Esophagus muscularis mucosa (tissue), 4 donors: ENCODE measurements around the gene DES. TPM values are rescaled to one million over a fixed set of nuclear protein-coding genes. Genes with fewer than 3 reads are reported as not detected.

Source experiments
- DNase-seq: peaks from one replicate; pipeline ENCODE4 v3.0.0-alpha.2; 2017; ENCODE audit errors: extremely low spot score
- H3K27ac ChIP-seq, 4 donors: fragments of 200-600 bp; sonication (generic); replicated peaks in 1 of 4; 1 replicate in 3 of 4; 2 replicates in 1 of 4; pipeline ENCODE4 v1.5.1; 2016 to 2019; ENCODE audit warnings: mild to moderate bottlenecking in 1 of 4
- H3K27me3 ChIP-seq, 4 donors: fragments of 200-600 bp; sonication (generic); one replicate each; pipeline versions ENCODE4 v1.5.1 to v1.6.0; 2016 to 2019
- H3K36me3 ChIP-seq, 4 donors: fragments of 200-600 bp; sonication (generic); one replicate each; pipeline ENCODE4 v1.5.1; 2016 to 2019
- H3K4me1 ChIP-seq, 4 donors: fragments of 200-600 bp; sonication (generic); one replicate each; pipeline ENCODE4 v1.5.1; 2016 to 2019
- H3K4me3 ChIP-seq, 4 donors: fragments of 200-600 bp; sonication (generic); 1 replicate in 2 of 4; 2 replicates in 2 of 4; pipeline ENCODE4 v1.5.1; 2016 to 2019; ENCODE audit warnings: mild to moderate bottlenecking in 4 of 4, moderate library complexity in 1 of 4
- H3K9me3 ChIP-seq, 4 donors: fragments of 200-600 bp; sonication (generic); 1 replicate in 3 of 4; 2 replicates in 1 of 4; pipeline ENCODE4 v1.5.1; 2016 to 2019
- CTCF ChIP-seq, 3 experiments: fragments of 200-600 bp in 2 of 3; fragments of 450-650 bp in 1 of 3; sonication (generic) in 2 of 3; IDR thresholded peaks; one replicate each; pipeline ENCODE4 v1.5.1; 2017 to 2019; ENCODE audit warnings: antibody characterized with exemption in 3 of 3, mild to moderate bottlenecking in 2 of 3, moderate library complexity in 1 of 3
- EP300 ChIP-seq: sonication (generic); formaldehyde crosslinking; IDR thresholded peaks from one replicate; pipeline ENCODE4 v1.6.1; 2017; ENCODE audit warnings: antibody characterized with exemption
- POLR2A ChIP-seq: fragments of 450-650 bp; IDR thresholded peaks from one replicate; pipeline ENCODE4 v1.6.1; 2017; ENCODE audit warnings: antibody characterized with exemption, moderate library complexity, mild to moderate bottlenecking, low read depth
- POLR2AphosphoS5 ChIP-seq, 2 donors: sonication (generic); formaldehyde crosslinking; IDR thresholded peaks; one replicate each; pipeline ENCODE4 v1.6.1; 2017; ENCODE audit warnings: antibody characterized with exemption in 2 of 2
- WGBS: methylation state at CpG from one replicate; pipeline ENCODE4 v1.1.5; 2018; 5-methylcytosine and 5-hydroxymethylcytosine counted together
- intact Hi-C: fragments of 100-400 bp; cut with DNase I; formaldehyde crosslinking; loops from one replicate; pipeline ENCODE4 v1.15.1; 2023
- total RNA-seq, 4 donors: library from RNA; depleted of rRNA; stranded (reverse); fragments of >200 nt; gene quantifications; one replicate each; pipeline versions ENCODE4 v1.1.0 to v1.2.1, GENCODE V29; 2016

The DES gene
- total RNA-seq, 4 donors from 2014 or later = 19,781 to 23,770 (median 22,752) TPM

GRCh38 chr2:219443697-219444023 lies 25.5 kb downstream of the DES start:
- Histone ChIP-seq H3K27ac (peak overlapping the region; percentile 94 to 99 (median 96)), H3K9me3 (no peaks in the 10 kb centered on the region), H3K4me3 (peak overlapping the region; percentile 35 to 85 (median 72)), H3K27me3 (peaks cover 0 to 55% (median 0%) of the 10 kb centered on the region in 4 donors), H3K4me1 (peaks cover 38 to 100% (median 99%) of the 10 kb centered on the region in 4 donors), H3K36me3 (peaks cover 0 to 6% (median 0%) of the 10 kb centered on the region in 4 donors)
- 67% methylated on average over 2 of the region's 3 CpGs for WGBS
- intact Hi-C loops = no loop called here
- no peak for DNase-seq
- TF ChIP-seq EP300 = no peak
- no peak for TF ChIP-seq CTCF (IDR thresholded peaks at IDR 0.05)
- no peak for TF ChIP-seq POLR2AphosphoS5 (IDR thresholded peaks at IDR 0.05)
- no peak for TF ChIP-seq POLR2A

GRCh38 chr2:219444566-219445091 lies 26.5 kb downstream of the DES start:
- 61% methylated on average over 7 of the region's 23 CpGs for WGBS
- Histone ChIP-seq H3K9me3 (no peaks in the 10 kb centered on the region), H3K27ac (peak overlapping the region; percentile 94 to 99 (median 96)), H3K4me1 (peaks cover 38 to 100% (median 99%) of the 10 kb centered on the region in 4 donors), H3K36me3 (peaks cover 0 to 8% (median 1%) of the 10 kb centered on the region in 4 donors), H3K4me3 (peak overlapping the region; percentile 35 to 85 (median 72)), H3K27me3 (peaks cover 0 to 63% (median 0%) of the 10 kb centered on the region in 4 donors)
- no peak for DNase-seq
- intact Hi-C loops = loop anchor here (5.0 kb wide), 1 partner anchor 37 kb away; no protein-coding TSS in a partner anchor
- TF ChIP-seq POLR2AphosphoS5 (IDR thresholded peaks at IDR 0.05) (peak in 1 of 2 donors; percentile 55), EP300 (no peak)

- Histone ChIP-seq H3K27ac (peak overlapping the region; percentile 94 to 99 (median 96)), H3K27me3 (peaks cover 0 to 63% (median 0%) of the 10 kb centered on the region in 4 donors), H3K4me3 (peak overlapping the region; percentile 35 to 85 (median 72)), H3K9me3 (no peaks in the 10 kb centered on the region), H3K36me3 (peaks cover 0 to 8% (median 7%) of the 10 kb centered on the region in 4 donors), H3K4me1 (peaks cover 38 to 100% (median 99%) of the 10 kb centered on the region in 4 donors)
- intact Hi-C loops = loop anchor here (5.0 kb wide), 1 partner anchor 38 kb away; no protein-coding TSS in a partner anchor
- TF ChIP-seq POLR2AphosphoS5 (IDR thresholded peaks at IDR 0.05) (no peak), CTCF (IDR thresholded peaks at IDR 0.05) (no peak), POLR2A (no peak), EP300 (no peak)
- WGBS = 40% methylated on average over 5 of the region's 5 CpGs
- DNase-seq = no peak
These were observed 27.1 kb downstream of the DES start for GRCh38 chr2:219445220-219445640.

GRCh38 chr2:219446101-219446504 lies 27.9 kb downstream of the DES start:
- TF ChIP-seq EP300 (no peak), POLR2AphosphoS5 (IDR thresholded peaks at IDR 0.05) (peak; percentile 26 to 63)
- no peaks in the 10 kb centered on the region for H3K9me3 ChIP-seq
- intact Hi-C loops = loop anchor here (5.0 kb wide), 1 partner anchor 39 kb away; no protein-coding TSS in a partner anchor
- DNase-seq = no peak
- 34% methylated on average over 3 of the region's 6 CpGs for WGBS
- H3K27ac ChIP-seq = peak overlapping the region; percentile 94 to 99 (median 96)
- H3K4me1 ChIP-seq = peaks cover 33 to 100% (median 99%) of the 10 kb centered on the region in 4 donors
- peaks cover 0 to 61% (median 0%) of the 10 kb centered on the region in 4 donors for H3K27me3 ChIP-seq
- H3K4me3 ChIP-seq = peak overlapping the region in 2 of 4 donors; percentile 78 to 85
- peaks cover 0 to 9% (median 7%) of the 10 kb centered on the region in 4 donors for H3K36me3 ChIP-seq

- WGBS = 86% methylated on average over 1 of the region's 1 CpG
- no peak for DNase-seq
- TF ChIP-seq POLR2A = no peak
- TF ChIP-seq CTCF (IDR thresholded peaks at IDR 0.05) = no peak
- TF ChIP-seq EP300 = no peak
- TF ChIP-seq POLR2AphosphoS5 (IDR thresholded peaks at IDR 0.05) = no peak
- Histone ChIP-seq H3K27me3 (peaks cover 0 to 55% (median 0%) of the 10 kb centered on the region in 4 donors), H3K4me3 (peak overlapping the region in 1 of 4 donors; percentile 78), H3K4me1 (peaks cover 29 to 100% (median 99%) of the 10 kb centered on the region in 4 donors), H3K36me3 (peaks cover 0 to 9% (median 7%) of the 10 kb centered on the region in 4 donors), H3K9me3 (no peaks in the 10 kb centered on the region), H3K27ac (peak overlapping the region; percentile 94 to 99 (median 96))
- intact Hi-C loops = loop anchor here (5.0 kb wide), 1 partner anchor 39 kb away; no protein-coding TSS in a partner anchor
These were observed 28.5 kb downstream of the DES start for GRCh38 chr2:219446689-219447088.
